ENCODE data around the gene RNU2-1.
A peak's percentile ranks its signal among the peaks of the same experiment; 100 is the strongest.

RNU2-1 gene

GRCh38 chr17:43216369-43216761 is 17.4 kb downstream of the RNU2-1 start:
- no peak for TF ChIP-seq CTCF (IDR thresholded peaks at IDR 0.05; ENCODE audit: control insufficient read depth, extremely low read depth, insufficient read depth)
- no peak overlapping the region for H3K4me3 ChIP-seq (ENCODE audit: low read depth, low read length)
- no peak for DNase-seq (ENCODE audit: low read depth)

GRCh38 chr17:43215341-43215740 is 18.4 kb downstream of the RNU2-1 start:
- TF ChIP-seq CTCF (IDR thresholded peaks at IDR 0.05; ENCODE audit: control insufficient read depth, extremely low read depth, insufficient read depth): no peak

GRCh38 chr17:43213545-43213944 is 20.2 kb downstream of the RNU2-1 start:
- TF ChIP-seq CTCF (IDR thresholded peaks at IDR 0.05; ENCODE audit: control insufficient read depth, extremely low read depth, insufficient read depth): no peak
- H3K4me3 ChIP-seq (ENCODE audit: low read depth, low read length): no peak overlapping the region
- no peak for DNase-seq (ENCODE audit: low read depth)

More at GRCh38 chr17:43215341-43215740, 18.4 kb downstream of the RNU2-1 start:
- no peak overlapping the region for H3K4me3 ChIP-seq (ENCODE audit: low read depth, low read length)
- DNase-seq (ENCODE audit: low read depth): no peak

GRCh38 chr17:43212641-43213490 is 20.9 kb downstream of the RNU2-1 start:
- no peak for TF ChIP-seq CTCF (IDR thresholded peaks at IDR 0.05; ENCODE audit: control insufficient read depth, extremely low read depth, insufficient read depth)
- H3K4me3 ChIP-seq (ENCODE audit: low read depth, low read length): no peak overlapping the region
- peak; percentile 4 for DNase-seq (ENCODE audit: low read depth)

- no peak for TF ChIP-seq CTCF (IDR thresholded peaks at IDR 0.05; ENCODE audit: control insufficient read depth, extremely low read depth, insufficient read depth)
- no peak within 1 kb of the TSS for H3K4me3 ChIP-seq (ENCODE audit: low read depth, low read length)
- DNase-seq (ENCODE audit: low read depth): no peak
Observed at GRCh38 chr17:43211480-43212402, 22.0 kb downstream of the RNU2-1 start, which contains the start of gene TMEM106A. TMEM106A (plus strand) TSS chr17:43211875; CDS start chr17:43213042, 1,167 bp downstream.

GRCh38 chr17:43211123-43211479 is 22.7 kb downstream of the RNU2-1 start:
- no peak overlapping the region for H3K4me3 ChIP-seq (ENCODE audit: low read depth, low read length)
- no peak for DNase-seq (ENCODE audit: low read depth)
- no peak for TF ChIP-seq CTCF (IDR thresholded peaks at IDR 0.05; ENCODE audit: control insufficient read depth, extremely low read depth, insufficient read depth)

All from LNCaP clone FGC (cell line).